ENCODE results near the gene AK5.

GRCh38 chr1:77552626-77553025 lies 270.8 kb downstream of the AK5 start:
- TF ChIP-seq, protein P1, sequence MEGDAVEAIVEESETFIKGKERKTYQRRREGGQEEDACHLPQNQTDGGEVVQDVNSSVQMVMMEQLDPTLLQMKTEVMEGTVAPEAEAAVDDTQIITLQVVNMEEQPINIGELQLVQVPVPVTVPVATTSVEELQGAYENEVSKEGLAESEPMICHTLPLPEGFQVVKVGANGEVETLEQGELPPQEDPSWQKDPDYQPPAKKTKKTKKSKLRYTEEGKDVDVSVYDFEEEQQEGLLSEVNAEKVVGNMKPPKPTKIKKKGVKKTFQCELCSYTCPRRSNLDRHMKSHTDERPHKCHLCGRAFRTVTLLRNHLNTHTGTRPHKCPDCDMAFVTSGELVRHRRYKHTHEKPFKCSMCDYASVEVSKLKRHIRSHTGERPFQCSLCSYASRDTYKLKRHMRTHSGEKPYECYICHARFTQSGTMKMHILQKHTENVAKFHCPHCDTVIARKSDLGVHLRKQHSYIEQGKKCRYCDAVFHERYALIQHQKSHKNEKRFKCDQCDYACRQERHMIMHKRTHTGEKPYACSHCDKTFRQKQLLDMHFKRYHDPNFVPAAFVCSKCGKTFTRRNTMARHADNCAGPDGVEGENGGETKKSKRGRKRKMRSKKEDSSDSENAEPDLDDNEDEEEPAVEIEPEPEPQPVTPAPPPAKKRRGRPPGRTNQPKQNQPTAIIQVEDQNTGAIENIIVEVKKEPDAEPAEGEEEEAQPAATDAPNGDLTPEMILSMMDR (IDR thresholded peaks at IDR 0.05): no peak
- no peak for TF ChIP-seq JUNB (IDR thresholded peaks at IDR 0.05)
- no peak for TF ChIP-seq EHMT2 (IDR thresholded peaks at IDR 0.05; ENCODE audit: low read depth)
- no peak for TF ChIP-seq PBX3 (IDR thresholded peaks at IDR 0.05)
- TF ChIP-seq RNF2 (IDR thresholded peaks at IDR 0.05; ENCODE audit: borderline replicate concordance, low read depth): no peak
- TF ChIP-seq, protein P2, sequence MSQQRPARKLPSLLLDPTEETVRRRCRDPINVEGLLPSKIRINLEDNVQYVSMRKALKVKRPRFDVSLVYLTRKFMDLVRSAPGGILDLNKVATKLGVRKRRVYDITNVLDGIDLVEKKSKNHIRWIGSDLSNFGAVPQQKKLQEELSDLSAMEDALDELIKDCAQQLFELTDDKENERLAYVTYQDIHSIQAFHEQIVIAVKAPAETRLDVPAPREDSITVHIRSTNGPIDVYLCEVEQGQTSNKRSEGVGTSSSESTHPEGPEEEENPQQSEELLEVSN (IDR thresholded peaks at IDR 0.05; ENCODE audit: borderline replicate concordance, low read depth): no peak
- no peak for TF ChIP-seq REST (IDR thresholded peaks at IDR 0.05)
- no peak for TF ChIP-seq POLR2A (IDR thresholded peaks at IDR 0.05; ENCODE audit: low read length)
- TF ChIP-seq ZNF302 (CRISPR knock-in tag; IDR thresholded peaks at IDR 0.05): no peak

Data from A549 (cell line).